HTR-8/SVneo (cell line): ENCODE results near the gene LIN28A.
A peak's percentile ranks its signal among the peaks of the same experiment; 100 is the strongest.

Experiments used
- DNase-seq: peaks from one replicate; pipeline ENCODE4 v3.0.0; 2011; ENCODE audit warnings: low spot score, mixed read lengths; ENCODE audit not compliant: insufficient read length
- FAIRE-seq: peaks from 2 replicates; lab custom pipeline; 2011; peaks lifted over from hg19 to GRCh38; lab: Jason Lieb, UNC

The LIN28A gene

GRCh38 chr1:26431979-26432695 lies 21.5 kb downstream of the LIN28A start, which contains the start of gene DHDDS:
DHDDS (plus strand) TSS chr1:26432321; CDS start chr1:26432946, 625 bp downstream.
- FAIRE-seq (peak; percentile 95), DNase-seq (peak; percentile 94)

- DNase-seq, result no peak
- FAIRE-seq, result no peak
Measured at GRCh38 chr1:26432793-26433192, 22.2 kb downstream of the LIN28A start.

- FAIRE-seq (no peak), DNase-seq (no peak)
Measured at GRCh38 chr1:26434161-26434752, 23.6 kb downstream of the LIN28A start.

GRCh38 chr1:26438041-26438440 lies 27.4 kb downstream of the LIN28A start:
- DNase-seq, result no peak
- no peak for FAIRE-seq

- DNase-seq (no peak), FAIRE-seq (no peak)
Measured at GRCh38 chr1:26440259-26440658, 29.6 kb downstream of the LIN28A start.

DNA sequence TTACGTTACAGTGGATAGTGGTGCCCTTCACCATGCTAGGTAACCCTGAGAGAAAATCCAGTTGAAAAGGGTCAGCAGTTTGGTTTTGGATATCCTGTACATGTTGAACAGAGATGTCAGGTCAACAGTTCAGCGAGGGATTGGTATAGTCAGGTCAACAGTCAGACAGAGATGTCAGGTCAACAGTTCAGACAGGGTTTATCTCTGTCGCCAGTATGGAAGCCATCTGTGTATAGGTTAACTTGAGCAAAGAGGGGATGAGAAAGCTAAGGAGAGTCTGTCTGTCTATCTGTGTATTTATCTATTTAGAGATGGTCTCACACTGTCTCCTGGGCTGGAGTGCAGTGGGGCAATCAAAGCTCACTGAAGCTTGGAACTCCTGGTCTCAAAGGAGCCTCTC lies 39.3 kb downstream of the LIN28A start:
- DNase-seq (no peak), FAIRE-seq (no peak)

- FAIRE-seq (no peak), DNase-seq (no peak)
Measured at GRCh38 chr1:26450908-26451307, 40.3 kb downstream of the LIN28A start.

GRCh38 chr1:26452459-26453183 lies 42.0 kb downstream of the LIN28A start:
- FAIRE-seq (no peak), DNase-seq (no peak)

- no peak for DNase-seq
- no peak for FAIRE-seq
Measured at GRCh38 chr1:26459148-26459547, 48.5 kb downstream of the LIN28A start.

DNA sequence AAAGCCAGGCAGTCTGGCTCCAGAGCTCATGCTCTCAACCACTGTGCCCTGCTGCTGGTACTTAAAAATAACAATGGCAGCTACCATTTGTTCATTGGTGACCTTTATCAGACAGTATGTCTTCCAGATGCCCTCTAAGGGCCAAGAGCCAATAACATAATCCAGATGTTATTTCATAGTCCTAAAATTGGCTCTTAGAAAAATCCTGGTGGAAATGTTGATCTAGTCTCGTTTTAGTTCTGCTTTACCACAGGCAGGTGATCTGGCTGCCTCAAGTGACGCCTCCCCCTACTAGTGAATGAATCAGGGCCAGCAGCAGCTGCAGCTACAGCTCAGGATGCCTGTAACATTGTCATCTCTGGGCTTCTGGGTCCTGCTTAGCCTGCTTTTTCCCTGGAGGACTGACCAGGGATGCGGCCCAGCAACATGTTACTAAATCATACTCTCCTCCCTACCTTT lies 49.0 kb downstream of the LIN28A start:
- no peak for DNase-seq
- FAIRE-seq, result no peak

DNA sequence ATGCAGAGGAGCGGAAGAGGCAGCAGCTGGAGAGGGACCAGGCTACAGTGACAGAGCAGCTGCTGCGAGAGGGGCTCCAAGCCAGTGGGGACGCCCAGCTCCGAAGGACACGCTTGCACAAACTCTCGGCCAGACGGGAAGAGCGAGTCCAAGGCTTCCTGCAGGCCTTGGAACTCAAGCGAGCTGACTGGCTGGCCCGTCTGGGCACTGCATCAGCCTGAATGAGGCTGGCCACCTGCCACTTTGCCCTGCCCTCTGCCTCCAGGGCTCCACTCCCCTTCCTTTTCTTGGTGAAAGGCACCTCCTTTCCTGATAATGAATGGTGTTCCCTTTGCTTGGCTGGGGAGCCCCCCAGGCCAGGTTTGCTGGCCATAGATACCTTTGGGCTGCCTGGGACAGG lies 58.3 kb downstream of the LIN28A start:
- FAIRE-seq, result no peak
- DNase-seq, result no peak

- no peak for FAIRE-seq
- DNase-seq, result no peak
Measured at GRCh38 chr1:26469558-26469957, 58.9 kb downstream of the LIN28A start.

GRCh38 chr1:26470878-26471497 lies 60.4 kb downstream of the LIN28A start:
- no peak for DNase-seq
- no peak for FAIRE-seq

GRCh38 chr1:26471498-26472319 lies 61.1 kb downstream of the LIN28A start:
- FAIRE-seq (no peak), DNase-seq (peak; percentile 45)

GRCh38 chr1:26472320-26472900 lies 61.8 kb downstream of the LIN28A start, which contains the start of gene HMGN2:
HMGN2 (plus strand) TSS chr1:26472440; CDS start chr1:26472613, 173 bp downstream.
- peak; percentile 80 for DNase-seq

DNA sequence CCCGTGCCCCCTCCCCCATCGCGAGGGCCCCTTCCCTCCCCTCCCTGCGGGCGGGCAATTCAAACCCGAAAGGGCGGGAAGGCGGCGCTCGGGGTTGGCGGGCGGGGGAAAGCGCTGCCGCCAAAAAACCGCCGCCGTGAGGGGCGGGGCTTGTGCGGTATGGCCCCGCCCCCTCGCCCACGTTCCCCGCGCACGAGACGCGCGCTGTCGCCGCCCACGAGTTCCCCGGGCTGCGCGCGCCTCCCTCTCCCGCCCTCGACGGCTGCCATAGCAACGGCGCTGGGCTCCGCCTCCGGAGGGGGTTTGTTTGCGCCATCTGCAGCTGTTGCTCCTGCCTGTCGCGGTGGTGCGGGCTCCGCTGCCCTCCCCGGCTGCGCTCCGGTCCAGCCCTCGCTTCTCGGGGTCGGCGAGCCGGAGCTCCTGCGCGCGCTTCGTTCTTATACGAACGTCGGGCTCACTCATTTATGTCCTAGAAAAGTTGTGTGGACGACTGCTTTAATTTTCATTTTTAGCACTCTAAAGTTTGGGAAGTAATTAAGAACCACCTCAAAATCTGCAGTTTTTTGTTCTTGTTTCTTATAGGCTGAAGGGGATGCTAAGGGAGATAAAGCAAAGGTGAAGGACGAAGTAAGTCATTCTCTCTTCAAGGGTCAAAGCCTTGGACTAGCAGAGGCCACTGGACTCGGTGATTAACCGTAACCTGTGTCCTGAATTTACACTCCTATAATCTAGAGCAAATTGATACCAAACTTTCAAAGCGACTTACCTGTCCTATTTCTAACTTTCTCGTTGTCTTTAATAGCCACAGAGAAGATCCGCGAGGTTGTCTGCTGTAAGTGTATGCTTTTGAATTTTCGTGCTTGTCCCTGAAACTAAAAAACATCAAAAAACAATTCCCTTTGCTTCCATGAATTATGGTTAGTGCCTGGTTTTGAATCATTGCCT lies 62.6 kb downstream of the LIN28A start:
- DNase-seq (peak; percentile 80), FAIRE-seq (peak; percentile 92)

More at GRCh38 chr1:26472320-26472900, 61.8 kb downstream of the LIN28A start, which contains the start of gene HMGN2:
- no peak for FAIRE-seq

GRCh38 chr1:26474818-26475217 lies 64.2 kb downstream of the LIN28A start:
- no peak for FAIRE-seq
- no peak for DNase-seq

DNA sequence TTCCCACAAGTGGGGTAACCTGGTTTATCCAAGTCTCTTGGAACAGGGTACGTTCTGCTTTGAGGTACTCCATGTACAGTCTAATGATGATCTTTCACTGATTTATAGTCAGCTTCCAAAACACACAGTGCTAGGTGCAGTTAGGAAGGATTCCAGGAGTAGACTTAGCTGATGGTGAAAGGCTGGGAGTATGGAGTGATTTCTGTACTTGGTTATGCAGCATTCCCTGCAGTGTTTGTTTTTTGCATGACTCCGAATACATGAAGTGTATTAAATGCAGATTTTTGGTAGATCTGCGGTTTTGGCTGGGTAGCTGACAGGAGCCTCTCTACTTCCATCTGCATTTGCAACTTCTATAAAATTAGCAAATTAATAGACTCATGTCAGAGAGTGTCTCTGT lies 65.4 kb downstream of the LIN28A start:
- FAIRE-seq (no peak), DNase-seq (no peak)
